ENCODE results near the gene PGS1. TPM values are rescaled to one million over a fixed set of nuclear protein-coding genes. Genes with fewer than 3 reads are reported as not detected.

PGS1 gene
- total RNA-seq, 2 donors from 2014 or later: 21.2 to 21.8 TPM

GRCh38 chr17:78437508-78438169, 59.2 kb downstream of the PGS1 start:
- H3K27me3 ChIP-seq: no peaks in the 10 kb centered on the region
- DNase-seq (ENCODE audit: low spot score): no peak
- no peaks in the 10 kb centered on the region for H3K9me3 ChIP-seq
- H3K4me1 ChIP-seq: no peaks in the 10 kb centered on the region
- no peak overlapping the region for H3K27ac ChIP-seq
- H3K36me3 ChIP-seq: no peaks in the 10 kb centered on the region
- H3K4me3 ChIP-seq: no peak overlapping the region
- TF ChIP-seq CTCF (IDR thresholded peaks at IDR 0.05): no peak

GRCh38 chr17:78438271-78438691, 59.8 kb downstream of the PGS1 start:
- TF ChIP-seq CTCF (IDR thresholded peaks at IDR 0.05): no peak
- Histone ChIP-seq H3K27me3 (no peaks in the 10 kb centered on the region), H3K9me3 (no peaks in the 10 kb centered on the region), H3K27ac (no peak overlapping the region), H3K36me3 (no peaks in the 10 kb centered on the region), H3K4me3 (no peak overlapping the region), H3K4me1 (no peaks in the 10 kb centered on the region)
- no peak for DNase-seq (ENCODE audit: low spot score)

- no peaks in the 10 kb centered on the region for H3K4me1 ChIP-seq
- no peak for TF ChIP-seq CTCF (IDR thresholded peaks at IDR 0.05)
- no peaks in the 10 kb centered on the region for H3K36me3 ChIP-seq
- no peaks in the 10 kb centered on the region for H3K27me3 ChIP-seq
- H3K4me3 ChIP-seq: no peak overlapping the region
- no peaks in the 10 kb centered on the region for H3K9me3 ChIP-seq
- no peak overlapping the region for H3K27ac ChIP-seq
- DNase-seq (ENCODE audit: low spot score): no peak
Observed at GRCh38 chr17:78438694-78439325, 60.4 kb downstream of the PGS1 start.

- Histone ChIP-seq H3K4me3 (no peak overlapping the region), H3K9me3 (no peaks in the 10 kb centered on the region), H3K4me1 (no peaks in the 10 kb centered on the region), H3K36me3 (no peaks in the 10 kb centered on the region), H3K27ac (no peak overlapping the region), H3K27me3 (no peaks in the 10 kb centered on the region)
- no peak for DNase-seq (ENCODE audit: low spot score)
- TF ChIP-seq CTCF (IDR thresholded peaks at IDR 0.05): no peak
Observed at GRCh38 chr17:78441271-78441971, 63.0 kb downstream of the PGS1 start.

- Histone ChIP-seq H3K4me1 (no peaks in the 10 kb centered on the region), H3K9me3 (no peaks in the 10 kb centered on the region), H3K36me3 (no peaks in the 10 kb centered on the region), H3K4me3 (no peak overlapping the region), H3K27me3 (no peaks in the 10 kb centered on the region), H3K27ac (no peak overlapping the region)
- TF ChIP-seq CTCF (IDR thresholded peaks at IDR 0.05): no peak
- peak; percentile 93 for DNase-seq (ENCODE audit: low spot score)
Observed at GRCh38 chr17:78442648-78443218, 64.3 kb downstream of the PGS1 start.
